ENCODE results near the gene MTIF2.

DNA sequence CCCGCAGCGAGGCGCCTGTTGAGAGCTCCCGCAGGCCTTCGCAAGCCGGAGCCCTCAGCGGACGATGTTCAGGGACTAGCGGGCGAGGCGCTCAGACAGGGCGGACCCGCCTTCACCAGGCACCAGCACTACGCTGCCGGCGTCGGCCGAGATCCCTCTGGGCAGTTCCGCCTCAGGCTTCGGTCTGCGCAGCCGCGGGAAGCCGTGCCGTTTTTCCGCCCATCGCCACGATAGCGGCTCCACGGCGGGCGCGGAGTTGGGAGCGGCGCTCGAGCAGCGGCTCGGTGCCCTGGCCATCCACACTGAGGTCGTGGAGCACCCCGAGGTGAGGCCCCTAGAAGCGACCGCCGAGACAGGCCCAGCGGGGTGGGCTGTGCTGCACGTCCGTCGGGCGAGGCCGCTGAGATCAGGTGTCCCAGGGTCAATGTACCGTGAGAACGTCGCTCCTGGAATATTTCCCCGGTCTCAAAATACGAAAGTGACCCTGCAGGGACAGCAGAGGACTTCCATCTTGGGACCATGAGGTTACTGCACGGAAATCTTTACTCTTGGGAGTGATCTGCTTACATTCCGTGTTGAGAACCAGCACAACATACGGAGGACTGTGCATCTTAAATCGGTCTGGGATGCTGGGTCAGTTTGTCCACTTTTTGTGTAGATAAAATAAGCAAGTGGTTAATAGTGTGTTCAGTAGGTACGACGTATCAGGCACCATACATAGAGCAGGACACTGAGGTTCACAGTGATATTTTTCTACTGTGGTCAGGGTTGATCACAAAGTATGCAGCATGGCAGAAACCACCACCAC, 13.3 kb upstream of the MTIF2 start:
- TF ChIP-seq POLR2AphosphoS5 (IDR thresholded peaks at IDR 0.05; ENCODE audit: borderline replicate concordance, low read depth, low read length) (peak; percentile 41; the same call in 1 of the 2 replicates), EZH2 (IDR thresholded peaks at IDR 0.05) (no peak)

All from SK-N-MC (cell line).